ENCODE data around the gene MAN1A1.
"Not testable (repeated sequence)": the region's sequence is repeated elsewhere in the genome, so short reads cannot be mapped to it uniquely, and the experiment has no call there.

Gene MAN1A1

DNA sequence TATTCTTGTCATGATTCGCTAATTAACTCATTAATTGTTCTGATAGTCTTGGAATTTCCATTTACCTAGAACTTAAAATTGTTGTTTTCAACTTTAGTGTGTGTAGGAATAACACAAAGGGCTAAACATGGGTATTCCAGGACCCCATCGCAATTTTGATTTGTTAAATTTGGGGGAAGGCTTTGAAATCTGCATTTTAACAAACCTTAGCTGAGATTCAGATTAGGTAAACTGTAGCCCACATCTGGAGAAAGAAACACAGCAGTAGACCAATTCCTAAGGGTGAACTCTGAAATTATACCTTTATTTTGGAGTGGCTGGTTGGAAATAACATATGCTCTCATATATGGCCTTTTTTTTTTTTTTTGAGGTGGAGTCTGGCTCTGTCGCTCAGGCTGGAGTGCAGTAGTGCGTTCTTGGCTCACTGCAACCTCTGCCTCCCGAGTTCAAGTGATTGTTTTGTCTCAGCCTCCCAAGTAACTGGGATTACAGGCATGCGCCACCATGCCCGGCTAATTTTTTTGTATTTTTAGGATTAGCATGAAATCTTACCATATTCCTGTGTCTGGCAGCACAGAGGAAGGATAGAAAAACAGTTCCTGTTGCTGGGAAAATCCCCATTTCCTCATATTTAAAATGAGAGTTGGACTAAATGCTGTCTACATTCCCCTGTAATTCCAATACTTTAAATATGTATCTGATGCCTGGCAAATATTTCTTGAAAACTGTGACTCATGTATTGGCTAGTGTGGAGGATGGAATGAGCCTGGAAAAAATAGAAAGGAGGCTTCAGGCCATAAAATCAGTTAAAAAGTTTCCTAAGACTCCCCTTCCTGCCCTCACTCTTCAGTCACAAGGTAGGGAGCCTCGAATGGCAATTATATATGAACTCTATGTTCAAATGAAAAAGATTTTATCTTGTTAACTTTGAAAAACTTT is 174.4 kb downstream of the MAN1A1 start:
- no peak for DNase-seq (ENCODE audit: low read depth in 1 of 2, low spot score in 1 of 2)

DNA sequence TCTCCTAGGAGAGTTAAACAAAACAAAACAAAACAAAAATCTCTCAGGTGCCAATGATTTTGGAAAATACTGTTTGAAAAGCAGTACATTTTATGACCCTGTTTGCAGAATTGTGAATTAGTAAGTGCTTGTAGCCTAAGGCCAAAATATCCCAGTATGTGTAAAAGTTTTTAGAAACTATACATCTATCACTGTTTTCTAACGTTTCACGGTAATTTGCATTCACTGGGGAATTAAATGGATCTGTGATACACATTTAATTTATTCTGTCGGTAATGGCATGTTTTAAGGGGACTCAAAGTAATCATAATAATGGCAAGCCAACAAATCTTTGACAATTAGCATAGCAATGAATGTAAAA is 175.5 kb downstream of the MAN1A1 start:
- DNase-seq (ENCODE audit: low read depth in 1 of 2, low spot score in 1 of 2) = no peak

- DNase-seq (ENCODE audit: low read depth in 1 of 2, low spot score in 1 of 2) = no peak
Observed at GRCh38 chr6:119173249-119174084, 176.1 kb downstream of the MAN1A1 start.

DNA sequence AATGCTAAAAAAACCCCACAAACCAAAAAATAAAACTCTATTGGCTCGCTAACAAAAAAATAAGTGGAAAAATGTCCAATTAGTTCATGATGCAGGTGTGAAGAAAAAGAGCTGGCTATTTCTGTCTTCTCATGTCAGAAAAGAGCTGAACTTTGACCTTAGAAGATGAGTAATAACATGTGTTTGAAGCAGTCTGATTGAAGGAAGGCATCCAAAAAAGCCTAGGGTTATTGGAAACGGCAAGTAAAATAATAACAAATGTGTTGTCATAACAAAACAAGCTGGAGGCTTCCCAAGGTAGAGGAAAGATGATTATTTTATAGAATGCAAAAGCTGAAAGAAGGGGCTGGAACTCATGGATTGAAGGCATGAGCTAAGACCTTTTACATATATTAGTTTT is 176.7 kb downstream of the MAN1A1 start:
- no peak for DNase-seq (ENCODE audit: low read depth in 1 of 2, low spot score in 1 of 2)

GRCh38 chr6:119171864-119172588 is 177.5 kb downstream of the MAN1A1 start:
- DNase-seq (ENCODE audit: low read depth in 1 of 2, low spot score in 1 of 2) = no peak

- no peak for DNase-seq (ENCODE audit: low read depth in 1 of 2, low spot score in 1 of 2)
Observed at GRCh38 chr6:119171088-119171841, 178.3 kb downstream of the MAN1A1 start.

DNA sequence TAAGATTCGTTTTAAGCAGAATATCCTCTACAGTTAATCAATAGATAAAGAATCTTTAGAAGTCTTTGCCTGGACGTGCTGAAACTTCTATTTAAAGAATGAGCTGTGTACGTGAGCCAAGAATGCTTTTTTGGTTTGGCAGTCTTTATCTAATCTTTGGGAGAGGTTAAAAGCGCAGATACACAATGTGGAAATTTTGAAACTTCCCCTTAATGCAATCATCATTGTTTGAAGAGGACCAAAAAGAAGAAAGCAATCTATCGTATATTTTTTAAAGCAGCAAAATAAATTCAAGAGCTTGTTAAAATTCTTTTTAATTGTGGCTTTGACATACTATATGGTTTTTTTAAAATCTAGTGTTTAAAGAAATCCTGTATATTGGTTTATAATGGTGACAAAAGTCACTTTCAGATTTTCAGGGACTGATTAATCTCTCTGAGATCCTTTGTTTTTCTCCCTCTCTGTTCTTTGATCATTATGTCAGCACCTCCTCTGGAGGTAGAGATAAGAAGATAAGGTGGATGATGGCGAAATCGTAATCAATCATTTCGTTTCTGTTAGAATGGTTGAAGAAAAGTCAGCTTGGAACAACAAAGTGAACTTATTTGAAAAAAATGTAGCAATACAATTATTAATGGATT is 179.0 kb downstream of the MAN1A1 start:
- DNase-seq (ENCODE audit: low read depth in 1 of 2, low spot score in 1 of 2) = no peak

- no peak for DNase-seq (ENCODE audit: low read depth in 1 of 2, low spot score in 1 of 2)
Observed at GRCh38 chr6:119170103-119170446, 179.5 kb downstream of the MAN1A1 start.

DNA sequence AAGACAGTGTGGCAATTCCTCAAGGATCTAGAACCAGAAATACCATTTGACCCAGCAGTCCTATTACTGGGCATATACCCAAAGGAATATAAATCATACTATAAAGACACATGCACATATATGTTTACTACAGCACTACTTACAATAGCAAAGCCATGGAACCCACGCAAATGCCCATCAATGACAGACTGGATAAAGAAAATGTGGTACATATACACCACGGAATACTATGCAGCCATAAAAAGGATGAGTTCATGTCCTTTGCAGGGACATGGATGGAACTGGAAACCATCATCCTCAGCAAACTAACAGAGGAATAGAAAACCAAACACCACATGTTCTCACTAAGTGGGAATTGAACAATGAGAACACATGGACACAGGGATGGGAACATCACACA is 180.2 kb downstream of the MAN1A1 start:
- not testable (repeated sequence) for DNase-seq (ENCODE audit: low read depth in 1 of 2, low spot score in 1 of 2)

- DNase-seq (ENCODE audit: low read depth in 1 of 2, low spot score in 1 of 2) = no peak
Observed at GRCh38 chr6:119166024-119166784, 183.4 kb downstream of the MAN1A1 start.

- DNase-seq (ENCODE audit: low read depth in 1 of 2, low spot score in 1 of 2) = no peak
Observed at GRCh38 chr6:119163006-119163405, 186.6 kb downstream of the MAN1A1 start.

DNA sequence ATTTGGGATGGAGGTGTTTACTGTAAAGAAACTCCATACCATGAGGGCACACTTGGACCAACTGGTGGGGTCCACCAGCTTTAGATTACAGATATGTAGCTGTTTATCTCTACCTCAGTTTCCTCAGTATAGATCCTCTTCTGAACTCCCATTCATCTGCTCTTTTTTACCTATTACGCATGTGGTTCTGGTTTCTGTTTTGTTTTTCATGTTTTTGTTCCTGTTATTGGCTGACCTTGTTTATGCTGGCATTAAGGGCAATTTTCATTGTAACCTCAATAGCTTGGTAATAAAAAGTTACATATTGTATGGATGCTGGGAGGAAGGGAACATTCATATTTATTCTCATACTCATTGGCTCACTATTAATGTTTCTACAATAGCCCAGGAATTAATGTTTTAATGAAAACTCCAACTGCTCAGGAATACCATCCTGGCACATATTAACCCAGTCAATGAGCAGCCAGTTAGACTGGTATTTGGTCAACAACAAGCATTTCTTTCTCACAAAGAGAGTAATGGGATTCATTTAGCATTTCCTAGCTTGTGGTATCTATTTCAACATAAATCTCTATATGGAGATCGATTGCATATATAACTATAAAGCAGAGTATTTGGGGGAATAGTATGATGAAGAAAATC is 187.3 kb downstream of the MAN1A1 start:
- no peak for DNase-seq (ENCODE audit: low read depth in 1 of 2, low spot score in 1 of 2)

DNA sequence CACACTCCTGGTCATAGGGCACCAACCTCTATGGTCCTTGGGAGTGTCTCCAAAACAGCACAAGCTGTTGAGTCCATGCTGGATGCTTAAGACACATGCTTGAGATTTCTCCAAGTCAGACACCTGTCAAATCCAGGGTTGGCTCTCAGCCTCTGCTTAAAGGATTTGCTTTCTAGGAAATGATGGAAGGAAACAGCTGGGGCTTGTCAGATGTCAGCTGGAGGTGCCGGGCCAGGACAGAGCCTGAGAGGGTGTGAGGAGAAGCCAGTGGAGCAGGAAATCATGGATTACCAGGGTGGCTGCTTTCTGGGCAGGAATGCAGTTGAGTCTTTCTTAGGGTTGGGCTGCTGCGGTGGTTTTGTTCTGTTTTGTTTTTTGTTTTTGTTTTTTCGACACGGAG is 188.1 kb downstream of the MAN1A1 start:
- no peak for DNase-seq (ENCODE audit: low read depth in 1 of 2, low spot score in 1 of 2)

DNA sequence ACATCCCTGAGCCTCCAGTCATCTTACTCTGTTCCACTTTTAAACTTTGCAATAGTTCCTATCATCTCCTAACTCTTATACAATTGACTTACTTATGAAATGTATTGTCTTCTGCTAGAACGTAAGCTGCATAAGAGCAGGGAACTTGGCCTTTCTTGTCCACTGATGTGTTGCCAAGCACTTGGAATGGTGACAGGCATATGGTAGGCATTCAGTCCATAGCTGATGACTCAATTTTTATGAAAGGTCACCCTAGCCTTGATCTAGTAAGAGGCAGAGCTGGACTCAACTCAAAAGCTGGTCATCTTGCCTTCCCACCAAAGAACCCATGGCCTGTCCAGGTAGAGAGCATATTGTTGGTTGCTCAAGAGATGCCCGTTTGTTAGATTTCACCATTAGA is 188.7 kb downstream of the MAN1A1 start:
- DNase-seq (ENCODE audit: low read depth in 1 of 2, low spot score in 1 of 2) = no peak

DNA sequence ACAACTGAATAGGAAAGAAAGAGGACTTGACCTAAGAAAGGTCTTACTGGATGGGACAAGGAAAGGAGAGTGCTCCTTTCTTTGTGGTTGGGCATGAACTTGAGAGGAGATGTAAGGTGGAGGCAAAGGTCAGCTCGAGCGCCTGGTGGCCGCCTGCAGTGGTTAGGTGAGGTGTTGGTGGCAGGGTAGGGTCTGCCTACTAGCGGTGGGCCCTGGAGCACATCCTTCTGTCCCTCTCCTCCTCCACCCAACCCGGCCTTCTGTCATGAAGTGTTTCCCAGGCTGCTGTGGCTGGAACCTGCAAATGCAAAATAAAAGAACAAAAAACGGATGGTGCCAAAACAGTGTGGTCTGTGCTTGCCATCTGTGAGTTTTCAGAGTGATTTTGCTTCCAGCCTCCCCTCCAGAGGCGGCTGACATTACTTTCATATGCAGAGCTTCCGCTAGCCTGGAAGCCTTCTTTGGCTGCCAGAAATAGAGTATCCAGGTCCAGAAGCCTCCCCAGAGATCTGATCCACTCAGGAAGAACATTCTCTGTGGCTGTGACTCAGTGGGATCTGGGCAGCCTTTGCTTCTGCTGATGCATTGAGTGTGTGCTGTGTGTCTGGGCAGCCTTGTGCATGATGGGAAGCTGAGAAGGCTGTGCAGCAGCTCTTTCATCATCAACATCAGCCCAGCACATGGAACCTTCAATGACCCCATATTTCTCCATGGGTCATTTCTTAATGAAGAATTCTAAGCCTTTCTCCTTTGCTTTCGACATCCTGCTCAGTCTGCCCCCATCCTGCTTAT is 191.3 kb downstream of the MAN1A1 start:
- no peak for DNase-seq (ENCODE audit: low read depth in 1 of 2, low spot score in 1 of 2)

GRCh38 chr6:119157506-119157815 is 192.1 kb downstream of the MAN1A1 start:
- DNase-seq (ENCODE audit: low read depth in 1 of 2, low spot score in 1 of 2) = no peak

DNA sequence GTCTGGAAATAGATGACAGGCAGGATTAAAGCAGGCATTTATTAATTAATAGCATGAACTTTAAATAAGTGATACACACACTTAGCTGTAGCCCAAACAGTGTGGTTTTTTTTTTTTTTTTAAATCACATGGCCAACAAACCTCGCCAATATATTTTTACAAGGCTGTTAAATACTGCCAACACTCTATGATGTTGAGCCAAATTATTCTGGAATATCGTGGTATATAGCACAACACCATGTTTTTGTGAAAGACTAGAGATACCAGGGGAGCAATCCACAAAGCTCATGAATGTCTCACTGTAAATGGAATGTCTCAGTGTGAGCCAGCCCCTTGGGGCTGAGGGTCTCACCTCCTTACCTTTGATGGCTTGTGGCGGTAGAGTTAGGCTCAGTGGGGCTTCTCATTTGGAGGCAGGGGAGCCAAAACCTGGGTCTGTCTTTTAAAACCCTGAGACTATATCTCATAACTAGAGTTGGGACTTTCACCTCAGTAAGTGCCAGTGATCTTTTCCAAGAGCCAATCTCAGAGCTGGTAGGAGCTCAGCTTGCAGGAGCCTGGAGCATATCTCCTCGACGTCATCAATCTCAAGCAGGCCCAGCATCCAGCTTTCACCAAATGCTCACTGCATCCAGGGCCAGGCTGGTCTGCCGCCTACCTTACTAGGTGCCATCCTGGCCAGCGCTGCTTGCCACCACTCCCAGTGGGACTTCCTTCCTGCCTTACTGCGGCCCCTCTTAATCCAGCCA is 192.6 kb downstream of the MAN1A1 start:
- DNase-seq (ENCODE audit: low read depth in 1 of 2, low spot score in 1 of 2) = no peak

DNA sequence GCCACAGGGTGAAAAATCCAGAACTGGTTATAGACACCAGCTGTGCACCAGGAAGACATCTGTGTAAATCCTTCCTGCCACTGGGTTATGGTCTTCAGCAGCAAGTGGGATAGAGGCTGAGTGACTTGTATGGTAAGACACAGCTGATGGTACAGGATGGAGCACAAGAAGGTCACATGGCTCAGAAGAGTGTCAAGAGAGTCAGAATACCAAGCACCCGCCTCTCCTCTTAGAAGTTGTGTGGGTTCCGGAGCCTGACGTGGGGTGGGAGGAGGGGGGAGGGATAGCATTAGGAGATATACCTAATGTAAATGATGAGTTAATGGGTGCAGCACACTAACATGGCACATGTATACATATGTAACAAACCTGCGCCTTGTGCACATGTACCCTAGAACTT is 193.5 kb downstream of the MAN1A1 start:
- not testable (repeated sequence) for DNase-seq (ENCODE audit: low read depth in 1 of 2, low spot score in 1 of 2)

Data from stimulated activated CD4-positive, alpha-beta T cell treated with anti-CD3 and anti-CD28 coated beads, Interleukin-15, amount 100 ng/mL, for 1 hour (primary cell).